SK-MEL-5 (cell line): ENCODE data around the gene RSPH6A. TPM values are rescaled to one million over a fixed set of nuclear protein-coding genes. Genes with fewer than 3 reads are reported as not detected.
"Not testable (repeated sequence)": the region's sequence is repeated elsewhere in the genome, so short reads cannot be mapped to it uniquely, and the experiment has no call there.

Experiments used
- DNase-seq: peaks from one replicate; pipeline ENCODE4 v3.0.0-alpha.2; 2016; ENCODE audit warnings: low read depth, low spot score
- in situ Hi-C: cut with HindIII; loops from 2 replicates; pipeline ENCODE4 v1.10.0; 2016; ENCODE audit warnings: low sequenced_read_pairs, high pct_unique_total_duplicates, low pct_unique_long_range_greater_than_20kb
- total RNA-seq: library from RNA; depleted of rRNA; stranded (reverse); fragments of >200 nt; shearing (Covaris generic); gene quantifications from 2 replicates; pipeline ENCODE4 v1.2.3, GENCODE V29; 2014

The RSPH6A gene
- total RNA-seq, 1 experiment from 2014 or later: not detected

GRCh38 chr19:45814166-45814780, 835 bp downstream of the RSPH6A start:
- in situ Hi-C loops: no loop called here
- no peak for DNase-seq

- in situ Hi-C loops: no loop called here
- DNase-seq: no peak
Measured at GRCh38 chr19:45812297-45812696, 2.8 kb downstream of the RSPH6A start.

DNA sequence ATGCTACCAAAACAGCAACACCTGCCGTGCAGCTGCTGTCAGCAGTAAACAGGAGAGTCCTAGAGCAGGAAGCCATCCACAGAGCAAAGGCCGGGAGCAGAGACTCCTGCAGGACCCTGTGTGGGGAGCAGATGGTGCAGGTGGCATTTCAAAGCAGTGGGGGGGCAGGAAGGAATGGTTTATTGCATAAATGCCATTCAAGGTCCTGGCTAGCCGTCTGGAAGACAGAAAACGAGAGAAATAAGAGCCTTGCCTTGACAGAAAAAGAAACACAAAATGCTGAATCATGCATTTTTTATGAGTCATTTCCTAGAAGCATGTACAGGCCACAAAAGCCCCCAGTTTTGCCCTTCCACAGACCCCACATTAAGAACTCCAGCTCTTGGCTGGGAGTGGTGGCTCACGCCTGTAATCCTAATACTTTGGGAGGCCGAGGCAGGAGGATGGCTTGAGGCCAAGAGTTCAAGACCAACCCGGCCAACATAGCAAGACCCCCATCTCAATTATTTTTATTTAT, 5.4 kb downstream of the RSPH6A start:
- in situ Hi-C loops: no loop called here
- no peak for DNase-seq

DNA sequence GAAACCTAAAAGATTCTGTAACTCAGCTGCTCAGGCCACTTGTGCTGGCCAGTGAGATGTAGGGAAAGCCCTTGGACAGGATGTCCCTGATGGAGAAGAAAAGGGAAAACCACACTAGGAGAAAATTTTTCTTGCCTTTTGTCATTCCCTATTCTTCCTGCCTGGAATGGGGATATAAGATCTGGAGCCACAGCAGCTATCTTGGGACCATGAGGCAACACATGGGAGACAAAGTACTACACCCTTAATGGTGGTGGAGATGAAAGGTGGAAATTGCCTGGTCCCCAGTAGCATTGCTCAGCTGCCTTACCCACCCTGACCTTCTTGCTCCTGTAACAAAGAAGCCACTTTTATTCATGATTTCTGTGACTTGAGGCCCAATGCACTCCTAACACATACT, 9.4 kb downstream of the RSPH6A start:
- no peak for DNase-seq
- in situ Hi-C loops: no loop called here

DNA sequence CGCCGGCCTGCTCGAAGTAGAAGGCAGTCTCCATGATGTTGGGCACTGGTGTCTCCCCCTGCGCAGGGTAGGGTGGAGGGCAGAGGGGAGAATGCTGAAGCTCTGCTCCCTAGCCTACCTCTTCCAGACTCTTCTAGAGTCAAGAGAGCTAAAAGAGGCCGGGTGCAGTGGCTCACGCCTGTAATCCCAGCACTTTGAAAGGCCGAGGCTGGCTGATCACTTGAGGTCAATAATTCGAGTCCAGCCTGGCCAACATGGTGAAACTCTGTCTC, 10.2 kb downstream of the RSPH6A start:
- in situ Hi-C loops: no loop called here
- no peak for DNase-seq

DNA sequence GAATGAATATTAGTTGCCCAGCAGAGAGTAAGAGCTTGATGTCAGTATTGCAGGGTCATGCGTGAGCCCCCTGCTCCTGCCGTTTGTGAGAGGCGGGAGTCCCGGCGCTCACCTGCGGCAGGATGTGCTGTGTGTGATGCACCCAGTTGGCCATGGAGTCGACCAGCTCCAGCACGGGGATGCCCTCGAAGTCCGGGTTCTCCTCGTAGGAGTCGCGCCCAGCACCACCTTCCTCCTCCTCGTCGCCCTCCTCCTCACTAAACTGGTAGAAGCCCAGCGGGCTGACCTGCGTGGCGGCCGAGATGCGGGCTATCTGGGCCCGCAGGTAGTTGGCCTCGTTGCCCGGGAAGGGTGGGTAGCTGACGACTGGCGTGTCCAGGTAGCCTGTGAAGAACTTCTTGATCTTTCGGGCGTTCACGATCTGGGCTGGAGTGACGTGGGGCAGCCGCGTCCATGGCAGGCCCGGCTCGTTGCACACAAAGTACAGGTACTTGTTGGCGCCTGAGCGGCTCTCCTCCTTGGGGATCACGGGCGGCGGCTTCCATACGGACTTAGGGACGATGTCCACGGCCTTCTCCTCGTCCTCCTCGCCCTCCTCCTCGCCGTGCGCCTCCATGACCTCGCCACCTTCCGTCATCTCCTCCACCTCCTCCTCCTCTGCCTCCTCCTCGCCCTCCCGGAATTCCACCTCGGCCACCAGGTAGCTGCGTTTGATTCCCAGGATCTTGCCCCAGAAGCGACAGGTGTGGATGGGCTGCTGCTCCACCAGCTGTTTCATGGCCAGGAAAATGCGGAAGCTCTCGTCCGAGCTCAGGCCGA, 10.8 kb downstream of the RSPH6A start:
- no peak for DNase-seq

GRCh38 chr19:45801603-45802175, 13.4 kb downstream of the RSPH6A start:
- no peak for DNase-seq
- in situ Hi-C loops: no loop called here

More for the DNA sequence above, 10.8 kb downstream of the RSPH6A start:
- in situ Hi-C loops: no loop called here

- DNase-seq: no peak
- in situ Hi-C loops: no loop called here
Measured at GRCh38 chr19:45800070-45800553, 15.0 kb downstream of the RSPH6A start.

DNA sequence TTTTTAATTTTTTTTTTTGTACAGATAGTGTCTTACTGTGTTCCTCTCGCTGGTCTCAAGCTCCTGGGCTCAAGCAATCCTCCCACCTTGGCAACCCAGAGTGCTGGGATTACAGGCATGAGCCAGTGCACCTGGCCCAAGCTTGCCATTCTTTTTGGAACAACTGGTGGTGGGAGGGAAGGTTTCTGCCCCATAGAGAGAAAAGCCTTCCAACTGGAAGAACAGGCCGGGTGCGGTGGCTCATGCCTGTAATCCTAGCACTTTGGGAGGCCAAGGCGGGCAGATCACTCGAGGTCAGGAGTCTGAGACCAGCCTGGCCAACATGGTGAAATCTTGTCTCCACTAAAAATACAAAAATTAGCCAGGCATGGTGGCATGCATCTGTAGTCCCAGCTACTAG, 15.6 kb downstream of the RSPH6A start:
- in situ Hi-C loops, DNase-seq: not testable (repeated sequence)

GRCh38 chr19:45798995-45799517, 16.1 kb downstream of the RSPH6A start:
- peak; percentile 75 for DNase-seq
- in situ Hi-C loops: no loop called here

DNA sequence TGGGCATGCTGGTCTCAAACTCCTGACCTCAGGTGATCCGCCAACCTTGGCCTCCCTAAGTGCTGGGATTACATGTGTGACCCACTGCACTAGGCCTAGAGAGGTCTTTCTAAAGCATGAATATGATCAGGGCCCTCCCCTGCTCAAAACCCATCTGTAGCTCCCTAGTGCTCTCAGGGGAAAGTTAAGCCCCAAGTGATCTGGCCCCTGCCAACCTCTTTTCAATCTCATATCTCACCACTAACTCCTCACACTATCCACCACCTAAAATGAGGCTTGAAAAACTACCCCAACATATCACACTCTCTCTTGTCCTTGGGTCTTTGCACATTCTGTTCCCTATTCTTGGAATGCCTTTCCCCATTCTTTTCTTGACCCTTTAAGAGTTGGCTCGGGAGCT, 20.5 kb downstream of the RSPH6A start:
- no peak for DNase-seq
- in situ Hi-C loops: no loop called here

DNA sequence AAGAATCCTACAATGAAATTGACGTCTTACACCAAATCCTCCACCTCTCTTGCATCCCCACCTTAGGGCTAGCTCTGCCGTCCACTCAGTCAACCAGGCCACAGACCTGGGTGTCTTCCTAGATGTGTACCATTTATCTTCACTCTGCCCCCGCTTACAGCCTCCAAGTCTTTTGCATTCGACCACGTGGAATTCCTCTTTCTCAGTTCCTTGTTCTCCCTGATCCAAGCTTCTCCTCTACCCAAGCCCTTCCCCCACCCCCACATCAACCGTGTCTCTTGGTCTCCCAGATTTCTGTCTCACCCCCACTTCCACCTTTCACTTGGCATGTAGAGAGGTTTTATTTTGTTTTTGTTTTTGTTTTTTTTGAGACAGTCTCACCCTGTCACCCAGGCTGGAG, 21.2 kb downstream of the RSPH6A start:
- in situ Hi-C loops: no loop called here
- no peak for DNase-seq

DNA sequence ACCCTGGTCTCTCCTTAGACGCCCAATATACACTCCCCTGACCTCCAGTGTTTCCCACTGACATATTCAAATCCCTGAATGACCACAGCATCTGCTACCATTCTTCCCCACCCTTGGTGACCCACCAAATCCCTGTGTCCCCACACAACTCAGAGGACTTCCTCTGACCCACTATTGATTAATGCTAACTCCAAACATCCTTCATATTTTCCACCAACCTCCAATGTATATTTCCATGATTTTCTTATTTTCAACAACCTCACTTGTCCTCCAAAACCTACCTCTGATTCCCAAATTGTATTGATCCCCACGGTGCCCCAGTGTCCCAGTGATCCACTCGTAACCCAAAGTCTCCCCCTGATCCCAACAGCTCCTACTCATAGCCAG, 21.9 kb downstream of the RSPH6A start:
- DNase-seq: no peak
- in situ Hi-C loops: no loop called here

GRCh38 chr19:45792470-45793177, 22.5 kb downstream of the RSPH6A start, which contains the start of gene DMWD:
Gene DMWD (minus strand): TSS chr19:45792845. CDS start chr19:45792756, 89 bp downstream.
- DNase-seq: peak; percentile 98

DNA sequence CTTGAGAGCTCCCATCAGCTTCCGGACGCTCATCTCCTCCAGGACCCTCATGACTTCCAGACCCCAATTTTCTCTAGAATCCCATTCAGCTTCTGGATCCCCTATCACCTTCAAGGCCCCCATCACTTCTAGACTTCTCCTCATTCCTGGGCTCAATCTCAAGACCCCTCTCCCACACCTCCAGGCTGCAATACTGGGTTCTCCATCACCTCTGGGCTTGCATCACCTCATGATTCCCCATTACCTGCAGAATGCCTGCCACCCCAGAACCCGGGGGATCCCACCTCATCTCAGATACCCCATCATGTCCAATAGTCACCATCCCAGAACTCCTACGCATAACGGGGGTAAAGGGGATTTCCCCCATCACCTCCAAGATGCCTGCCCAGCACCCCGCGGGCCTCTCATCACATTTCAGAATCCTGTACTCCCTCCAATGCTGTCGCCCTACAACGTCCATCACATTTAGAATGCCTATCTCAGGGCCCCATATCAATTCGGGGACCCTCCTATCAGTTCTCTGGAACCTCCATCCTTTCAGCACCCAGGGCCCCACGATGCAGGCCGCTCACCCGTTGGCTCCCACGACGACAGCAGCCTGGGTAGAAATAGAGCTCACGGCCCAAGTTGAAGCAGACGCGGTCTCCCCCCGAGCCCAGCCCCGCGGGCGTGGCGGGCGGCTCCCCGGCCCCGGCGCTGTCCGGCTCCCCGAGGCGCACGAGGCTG, 23.2 kb downstream of the RSPH6A start:
- no peak for DNase-seq
- in situ Hi-C loops: no loop called here

More at GRCh38 chr19:45792470-45793177, 22.5 kb downstream of the RSPH6A start, which contains the start of gene DMWD:
- in situ Hi-C loops: no loop called here

DNA sequence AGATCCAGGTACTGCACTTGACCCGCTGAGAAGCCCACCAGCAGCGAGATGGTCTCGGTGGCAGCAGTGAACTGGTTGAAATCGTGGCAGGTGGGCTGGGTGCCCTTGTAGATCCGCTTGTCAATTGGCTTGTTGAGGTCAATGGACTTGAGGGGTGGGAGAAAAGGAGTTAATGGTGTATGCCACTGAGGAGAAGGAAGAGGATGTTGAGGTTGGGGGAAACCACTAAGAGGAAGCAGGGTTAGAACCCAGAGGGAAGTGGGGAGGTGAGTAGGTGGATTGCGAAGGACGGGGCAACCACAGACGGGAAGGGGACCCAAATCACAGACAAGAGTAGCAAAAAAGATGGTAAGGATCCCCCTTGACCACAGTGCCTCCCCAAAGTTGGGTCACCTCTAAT, 24.2 kb downstream of the RSPH6A start:
- in situ Hi-C loops: no loop called here
- no peak for DNase-seq
